GM18505 (cell line): Measurements from ENCODE around the gene RHPN2.

Experiments used
- ATAC-seq: cut with Tn5 transposase; IDR thresholded peaks from one replicate; pipeline ENCODE4 v1.9.1; 2021; ENCODE audit not compliant: unreplicated experiment
- POLR2A ChIP-seq: IDR thresholded peaks from 4 replicates; pipeline ENCODE4 v1.6.1; 2011; ENCODE audit warnings: borderline replicate concordance; ENCODE audit not compliant: insufficient read depth, insufficient read length; ENCODE audit errors: extremely low read depth

Gene RHPN2

DNA sequence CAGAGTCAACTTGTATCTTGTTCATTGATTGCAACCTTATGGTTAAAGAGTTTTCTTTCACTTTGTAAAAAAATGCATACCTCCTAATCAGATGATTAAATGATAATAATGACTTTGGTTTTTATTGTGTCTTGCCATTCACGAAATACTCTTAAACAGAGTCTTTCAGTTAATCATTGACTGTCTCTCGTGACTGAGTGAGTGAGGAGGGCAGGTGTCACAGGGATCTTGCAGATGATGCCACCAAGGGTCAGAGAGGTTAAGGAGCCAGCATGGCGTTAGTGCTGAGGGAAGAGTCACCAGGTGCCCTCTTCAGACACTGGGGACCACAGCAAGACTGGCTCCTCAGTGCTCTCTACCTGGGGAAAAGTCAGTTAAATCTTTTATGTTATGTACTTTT lies 24.3 kb upstream of the RHPN2 start:
- ATAC-seq: no peak
- TF ChIP-seq POLR2A: no peak

- no peak for ATAC-seq
- TF ChIP-seq POLR2A: no peak
Measured at GRCh38 chr19:33086955-33087354, 22.3 kb upstream of the RHPN2 start.

DNA sequence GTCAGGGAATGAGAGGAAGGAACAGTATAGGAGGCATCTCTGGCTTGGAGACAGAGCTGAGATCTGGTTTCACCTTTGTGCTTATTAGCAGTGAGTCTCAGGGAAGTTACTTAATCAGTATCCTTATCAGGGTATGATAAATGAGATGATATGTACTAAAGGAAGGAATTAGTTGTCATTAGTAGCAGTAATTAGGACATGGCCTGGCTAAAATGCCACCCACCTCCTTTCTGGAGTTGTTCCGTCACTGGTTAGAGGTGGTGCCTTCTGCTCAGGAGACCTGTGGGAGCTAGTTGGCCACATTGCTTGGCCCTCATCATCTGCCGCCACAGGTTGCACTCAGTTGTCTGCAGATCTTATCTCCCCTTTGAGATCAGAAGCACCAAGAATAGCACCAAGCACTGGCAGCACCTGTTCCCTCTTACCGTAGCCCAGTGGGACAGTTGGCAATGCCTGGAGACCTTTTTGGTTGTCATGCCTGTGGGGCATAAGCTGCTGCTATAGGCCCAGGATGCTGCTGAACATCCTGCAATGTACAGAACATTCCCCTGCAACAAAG lies 21.0 kb upstream of the RHPN2 start:
- no peak for TF ChIP-seq POLR2A
- ATAC-seq: no peak

DNA sequence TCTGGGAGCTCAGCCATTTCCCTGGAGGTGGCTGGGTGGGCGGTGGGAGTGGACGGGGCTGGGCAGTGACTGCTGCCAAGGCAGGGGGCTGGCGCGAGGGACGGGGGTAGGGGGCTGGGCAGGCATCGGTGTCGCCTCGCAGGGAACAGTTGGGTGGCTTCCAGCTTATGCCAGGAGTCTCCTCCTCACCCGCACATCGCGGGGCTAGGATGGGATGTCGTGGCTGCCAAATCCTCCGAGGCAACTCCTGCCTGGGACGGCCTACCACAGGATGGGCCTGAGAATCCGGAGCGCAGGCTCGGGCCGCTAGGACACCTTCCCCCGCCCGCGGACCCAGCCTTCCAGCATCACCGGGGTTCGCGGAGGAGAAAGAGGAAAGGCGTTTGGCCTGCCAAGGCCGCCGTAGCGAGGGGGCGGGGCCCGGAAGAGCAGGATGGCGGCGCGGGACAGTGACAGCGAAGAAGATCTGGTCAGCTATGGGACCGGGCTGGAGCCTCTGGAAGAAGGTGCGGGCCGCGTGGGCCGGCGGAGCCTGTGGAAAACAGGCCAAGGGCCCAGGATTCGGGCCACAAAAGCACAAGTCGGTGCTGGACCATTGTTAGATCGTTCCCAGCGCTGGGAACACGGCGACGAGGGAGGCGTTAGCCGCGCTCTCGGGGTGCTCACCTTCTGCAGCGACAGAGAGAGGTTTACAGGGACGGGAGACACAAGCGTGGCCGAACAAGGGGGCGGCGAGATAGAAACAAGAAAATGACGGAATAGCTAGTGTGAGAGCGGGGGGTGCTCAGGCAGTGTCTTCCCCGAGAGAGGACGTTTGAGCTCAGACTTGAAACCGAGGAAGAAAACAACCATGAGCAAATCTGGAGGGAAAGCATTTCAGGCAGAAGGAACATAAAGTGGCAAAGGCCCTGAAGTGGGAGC lies 16.3 kb upstream of the RHPN2 start, which contains the start of gene GPATCH1:
Gene GPATCH1 (plus strand): TSS at position 421 of the 921 bp plus-strand sequence. CDS start 13 bp downstream, at position 434.
- peak; percentile 87 for TF ChIP-seq POLR2A
- peak; percentile 93 for ATAC-seq

- ATAC-seq: no peak
- no peak for TF ChIP-seq POLR2A
Measured at GRCh38 chr19:33075519-33075918, 10.8 kb upstream of the RHPN2 start.

- no peak for TF ChIP-seq POLR2A
- ATAC-seq: no peak
Measured at GRCh38 chr19:33071887-33072286, 7.2 kb upstream of the RHPN2 start.

- TF ChIP-seq POLR2A: no peak
- ATAC-seq: no peak
Measured at GRCh38 chr19:33067121-33067520, 2.4 kb upstream of the RHPN2 start.

DNA sequence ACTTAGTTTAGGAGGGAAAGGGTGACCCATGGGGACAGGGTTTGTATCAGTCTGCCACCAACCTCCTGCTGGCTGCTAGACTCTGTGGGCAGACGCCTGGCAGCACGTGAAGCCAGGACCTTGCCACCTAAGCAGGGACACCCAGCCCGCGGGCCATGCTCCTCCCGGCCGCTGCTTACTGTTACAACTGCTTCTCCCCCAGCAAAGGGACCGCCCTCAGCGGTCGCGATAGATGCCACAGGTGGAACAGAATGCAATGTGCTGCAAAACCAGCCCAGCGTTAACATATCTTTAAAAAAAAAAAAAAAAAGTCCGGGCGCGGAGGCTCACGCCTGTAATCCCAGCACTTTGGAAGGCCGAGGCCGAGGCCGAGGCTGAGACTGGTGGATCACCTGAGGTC lies 1.9 kb upstream of the RHPN2 start:
- no peak for TF ChIP-seq POLR2A
- no peak for ATAC-seq

GRCh38 chr19:33064458-33064791 lies 263 bp downstream of the RHPN2 start:
- TF ChIP-seq POLR2A: no peak

DNA sequence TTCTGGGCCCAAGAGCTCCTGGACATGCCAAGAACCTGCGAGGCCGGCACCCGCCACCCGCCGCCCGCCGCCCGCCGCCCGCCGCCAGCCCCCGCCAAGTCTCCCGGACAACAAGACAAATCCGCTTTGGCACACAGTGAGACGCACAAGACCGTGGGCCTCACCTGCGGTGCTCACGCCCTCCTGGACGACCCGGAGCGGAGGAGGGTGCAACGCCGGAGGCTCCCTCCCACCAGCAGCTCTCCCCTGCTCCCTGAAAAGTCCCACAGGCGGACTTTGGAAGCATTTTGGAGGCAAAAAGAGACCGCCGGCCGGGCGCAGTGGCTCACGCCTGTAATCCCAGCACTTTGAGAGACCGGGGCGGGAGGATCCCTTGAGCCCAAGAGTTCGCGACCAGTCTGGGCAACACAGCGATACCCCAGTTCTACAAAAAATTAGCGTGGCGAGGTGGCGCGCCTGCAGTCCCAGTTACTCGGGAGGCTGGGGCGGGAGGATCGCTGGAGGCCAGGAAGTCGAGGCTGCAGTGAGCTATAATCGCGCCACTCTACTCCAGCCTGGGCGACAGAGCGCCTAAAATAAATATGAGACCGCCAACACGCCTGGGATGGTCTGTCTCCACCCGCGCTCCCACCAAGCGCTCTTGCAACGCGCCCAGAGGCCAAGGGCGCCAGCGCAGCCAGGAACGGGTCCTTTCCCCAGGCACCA lies 783 bp downstream of the RHPN2 start:
- TF ChIP-seq POLR2A: no peak
- ATAC-seq: no peak

More at GRCh38 chr19:33064458-33064791, 263 bp downstream of the RHPN2 start:
- peak; percentile 58 for ATAC-seq

DNA sequence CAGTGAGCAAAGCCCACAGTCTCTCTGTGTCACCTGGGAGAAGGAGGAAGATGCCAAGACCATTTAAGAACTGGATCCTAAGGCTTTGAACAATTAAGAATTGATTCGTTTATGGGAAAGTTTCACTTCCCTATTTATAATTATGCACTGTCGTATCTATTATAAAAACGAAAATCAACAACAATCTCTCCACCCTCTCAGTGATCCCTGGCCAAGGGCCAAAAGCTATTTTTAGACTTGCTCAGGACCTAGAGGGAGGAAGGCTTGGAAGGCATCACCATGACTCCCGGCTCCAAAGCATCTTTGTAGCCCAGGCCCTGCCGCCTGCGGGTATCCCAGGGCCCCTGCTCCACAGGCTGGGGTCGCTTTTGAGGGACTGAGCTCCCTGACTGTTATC lies 1.3 kb downstream of the RHPN2 start:
- no peak for ATAC-seq
- TF ChIP-seq POLR2A: no peak

DNA sequence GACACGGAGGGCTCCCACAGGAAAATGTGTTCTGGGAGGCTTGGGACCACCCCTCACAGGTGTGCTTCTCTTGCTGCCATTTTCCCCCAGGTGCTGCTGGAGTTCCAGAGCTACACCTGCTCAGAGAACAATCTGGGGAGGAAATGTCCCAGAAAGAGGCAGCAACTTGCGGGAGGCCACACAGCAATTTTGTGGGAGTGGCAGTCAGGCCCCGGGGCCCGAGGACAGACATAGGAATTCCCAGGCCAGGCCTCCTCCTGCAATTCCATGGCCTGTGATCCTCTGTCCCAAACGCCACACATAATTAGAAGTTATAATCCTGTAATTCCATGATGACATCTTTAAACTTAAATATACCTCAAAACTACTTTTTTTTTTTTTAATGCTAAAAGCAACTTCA lies 1.8 kb downstream of the RHPN2 start:
- ATAC-seq: no peak
- no peak for TF ChIP-seq POLR2A

DNA sequence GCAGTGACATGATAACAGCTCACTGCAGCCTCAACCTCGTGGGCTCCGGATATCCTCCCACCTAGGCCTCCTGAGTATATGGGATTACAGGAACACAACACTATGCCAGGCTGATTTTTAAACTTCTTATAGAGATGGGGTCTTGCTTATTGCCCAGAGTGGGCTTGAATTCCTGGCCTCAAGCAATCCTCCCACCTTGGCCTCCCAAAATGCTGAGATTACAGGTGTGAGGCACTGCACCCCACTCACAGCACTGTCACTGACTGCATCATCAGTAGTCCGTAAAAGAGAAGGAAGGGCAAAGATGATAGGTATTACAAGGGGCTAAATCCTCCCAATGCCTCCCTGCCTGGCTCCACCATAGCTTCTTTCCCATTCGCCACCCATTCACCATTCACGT lies 4.1 kb downstream of the RHPN2 start:
- no peak for ATAC-seq

More for the DNA sequence above, 4.1 kb downstream of the RHPN2 start:
- no peak for TF ChIP-seq POLR2A
